Type B pancreatic cell (in vitro differentiated cells): Measurements from ENCODE around the gene NTRK2. TPM values are rescaled to one million over a fixed set of nuclear protein-coding genes. Genes with fewer than 3 reads are reported as not detected.

ENCODE experiments used
- DNase-seq: peaks from one replicate; pipeline ENCODE4 v3.0.0; 2021; ENCODE audit warnings: mixed read lengths; ENCODE audit not compliant: unreplicated experiment; ENCODE audit errors: extremely low spot score
- H3K27ac Mint-ChIP-seq: 2 replicates; pipeline ENCODE4 v1.8.0; 2021; ENCODE audit warnings: mild to moderate bottlenecking, mixed read lengths
- H3K27me3 Mint-ChIP-seq: 2 replicates; pipeline ENCODE4 v1.8.0; 2021; ENCODE audit warnings: mixed read lengths
- H3K36me3 Mint-ChIP-seq: 2 replicates; pipeline ENCODE4 v1.8.0; 2021; ENCODE audit warnings: mixed read lengths
- H3K4me1 Mint-ChIP-seq: one replicate; pipeline ENCODE4 v1.8.0; 2021; ENCODE audit warnings: mixed read lengths; ENCODE audit not compliant: unreplicated experiment
- H3K4me3 Mint-ChIP-seq: 2 replicates; pipeline ENCODE4 v1.8.0; 2021; ENCODE audit warnings: mild to moderate bottlenecking, mixed read lengths
- H3K9me3 Mint-ChIP-seq: 2 replicates; pipeline ENCODE4 v1.8.0; 2021; ENCODE audit warnings: mixed read lengths
- total RNA-seq: library from RNA; stranded (reverse); gene quantifications from 2 replicates; pipeline ENCODE4 v1.2.1, GENCODE V29; 2021; ENCODE audit warnings: low replicate concordance
- TF ChIP-seq, protein P1 (sequence below): fragments of 200-600 bp; sonication (generic); conservative IDR thresholded peaks from 2 replicates; pipeline ENCODE4 v1.5.0; 2021; ENCODE audit warnings: antibody characterized with exemption, mild to moderate bottlenecking

The NTRK2 gene
- total RNA-seq, 1 donor from 2014 or later = 122 TPM

DNA sequence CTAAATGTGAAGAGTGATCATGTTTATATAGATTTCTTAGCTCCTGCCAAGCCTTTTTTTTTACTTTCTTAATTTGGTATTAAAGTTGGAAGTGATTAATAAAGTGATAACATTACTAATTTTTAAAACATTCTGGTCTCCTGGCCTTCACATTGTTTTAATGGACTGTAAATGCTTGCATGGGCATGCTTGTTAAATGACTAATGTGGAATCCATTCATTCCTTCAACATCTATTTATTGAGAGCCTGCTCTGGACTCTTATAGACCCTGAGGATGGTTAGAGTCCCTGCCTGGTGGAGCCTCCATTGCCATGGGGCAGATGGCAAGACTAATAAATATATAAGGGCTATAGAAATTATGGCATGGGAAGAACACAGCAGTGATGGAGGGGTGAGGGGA lies 103.5 kb downstream of the NTRK2 start:
- DNase-seq = no peak
- peaks cover 5% of the 10 kb centered on the region for H3K36me3 Mint-ChIP-seq
- no peaks in the 10 kb centered on the region for H3K27me3 Mint-ChIP-seq

DNA sequence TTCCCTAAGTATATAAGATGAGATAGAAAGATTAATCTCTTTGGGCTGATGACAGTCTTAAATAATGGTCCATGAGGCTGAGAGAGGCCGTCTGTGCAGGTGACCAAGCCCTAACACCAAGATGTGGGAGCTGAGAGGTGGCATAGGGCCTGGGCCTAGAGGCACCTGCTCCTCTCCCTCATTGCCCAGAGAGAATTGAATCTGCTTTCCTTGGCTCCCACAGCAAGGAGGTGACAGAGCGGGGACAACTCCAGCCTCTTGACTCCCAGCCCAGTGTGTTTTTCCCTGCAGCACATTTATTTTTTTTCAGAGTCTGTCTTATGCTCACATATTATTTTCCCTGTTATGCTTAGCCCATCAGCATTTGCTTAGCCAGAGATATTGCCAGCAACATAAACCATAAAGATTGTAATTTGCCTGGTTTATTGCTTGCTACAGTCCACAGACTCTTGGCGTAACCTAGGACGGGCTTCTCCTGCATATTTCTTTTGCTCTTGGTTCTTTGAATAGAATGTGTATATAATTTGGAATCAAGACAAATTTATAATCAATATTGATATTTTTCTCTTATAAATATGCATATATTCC lies 105.6 kb downstream of the NTRK2 start:
- H3K9me3 Mint-ChIP-seq = no peaks in the 10 kb centered on the region
- H3K4me3 Mint-ChIP-seq = no peak overlapping the region
- H3K27me3 Mint-ChIP-seq = no peaks in the 10 kb centered on the region
- TF ChIP-seq, protein P1, sequence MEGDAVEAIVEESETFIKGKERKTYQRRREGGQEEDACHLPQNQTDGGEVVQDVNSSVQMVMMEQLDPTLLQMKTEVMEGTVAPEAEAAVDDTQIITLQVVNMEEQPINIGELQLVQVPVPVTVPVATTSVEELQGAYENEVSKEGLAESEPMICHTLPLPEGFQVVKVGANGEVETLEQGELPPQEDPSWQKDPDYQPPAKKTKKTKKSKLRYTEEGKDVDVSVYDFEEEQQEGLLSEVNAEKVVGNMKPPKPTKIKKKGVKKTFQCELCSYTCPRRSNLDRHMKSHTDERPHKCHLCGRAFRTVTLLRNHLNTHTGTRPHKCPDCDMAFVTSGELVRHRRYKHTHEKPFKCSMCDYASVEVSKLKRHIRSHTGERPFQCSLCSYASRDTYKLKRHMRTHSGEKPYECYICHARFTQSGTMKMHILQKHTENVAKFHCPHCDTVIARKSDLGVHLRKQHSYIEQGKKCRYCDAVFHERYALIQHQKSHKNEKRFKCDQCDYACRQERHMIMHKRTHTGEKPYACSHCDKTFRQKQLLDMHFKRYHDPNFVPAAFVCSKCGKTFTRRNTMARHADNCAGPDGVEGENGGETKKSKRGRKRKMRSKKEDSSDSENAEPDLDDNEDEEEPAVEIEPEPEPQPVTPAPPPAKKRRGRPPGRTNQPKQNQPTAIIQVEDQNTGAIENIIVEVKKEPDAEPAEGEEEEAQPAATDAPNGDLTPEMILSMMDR = no peak
- H3K4me1 Mint-ChIP-seq = peaks cover 4% of the 10 kb centered on the region
- peaks cover 5% of the 10 kb centered on the region for H3K36me3 Mint-ChIP-seq
- no peak for DNase-seq
- H3K27ac Mint-ChIP-seq = no peak overlapping the region

More for the DNA sequence above, 103.5 kb downstream of the NTRK2 start:
- peaks cover 5% of the 10 kb centered on the region for H3K4me1 Mint-ChIP-seq
- H3K4me3 Mint-ChIP-seq = no peak overlapping the region
- TF ChIP-seq, protein P1 = no peak
- no peaks in the 10 kb centered on the region for H3K9me3 Mint-ChIP-seq
- H3K27ac Mint-ChIP-seq = no peak overlapping the region

- DNase-seq = no peak
- Mint-ChIP-seq H3K27me3 (peaks cover 4% of the 10 kb centered on the region), H3K9me3 (no peaks in the 10 kb centered on the region), H3K27ac (no peak overlapping the region), H3K36me3 (no peaks in the 10 kb centered on the region), H3K4me1 (no peaks in the 10 kb centered on the region), H3K4me3 (no peak overlapping the region)
- TF ChIP-seq, protein P1 = no peak
These were observed 109.0 kb downstream of the NTRK2 start for GRCh38 chr9:84778570-84778969.

- no peaks in the 10 kb centered on the region for H3K36me3 Mint-ChIP-seq
- H3K27me3 Mint-ChIP-seq = peaks cover 4% of the 10 kb centered on the region
- no peak for DNase-seq
- no peak overlapping the region for H3K4me3 Mint-ChIP-seq
- H3K4me1 Mint-ChIP-seq = no peaks in the 10 kb centered on the region
- H3K27ac Mint-ChIP-seq = no peak overlapping the region
- no peaks in the 10 kb centered on the region for H3K9me3 Mint-ChIP-seq
- TF ChIP-seq, protein P1 = no peak
These were observed 110.4 kb downstream of the NTRK2 start for GRCh38 chr9:84779883-84780282.

DNA sequence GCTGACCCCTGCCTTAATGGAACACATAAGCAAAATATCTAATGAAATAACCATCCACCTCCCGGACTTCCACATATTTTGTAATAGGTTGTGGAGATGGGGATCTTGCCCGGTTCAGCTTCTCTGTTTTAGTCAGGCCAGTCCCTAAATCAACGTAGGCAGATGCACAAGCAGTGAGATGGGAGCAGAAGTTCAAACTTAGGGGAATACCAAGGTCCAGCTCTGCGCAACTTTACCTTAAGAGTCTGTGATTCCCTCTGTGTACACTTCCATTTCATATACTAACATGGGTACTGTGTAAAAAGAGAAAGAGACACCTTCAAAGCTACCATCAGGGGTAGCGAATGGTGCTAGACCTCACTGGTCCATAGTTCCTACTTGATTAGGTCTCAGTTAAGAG lies 110.9 kb downstream of the NTRK2 start:
- no peak for DNase-seq
- Mint-ChIP-seq H3K9me3 (no peaks in the 10 kb centered on the region), H3K27me3 (peaks cover 4% of the 10 kb centered on the region), H3K4me3 (no peak overlapping the region), H3K27ac (no peak overlapping the region), H3K36me3 (no peaks in the 10 kb centered on the region), H3K4me1 (no peaks in the 10 kb centered on the region)
- TF ChIP-seq, protein P1 = no peak

DNA sequence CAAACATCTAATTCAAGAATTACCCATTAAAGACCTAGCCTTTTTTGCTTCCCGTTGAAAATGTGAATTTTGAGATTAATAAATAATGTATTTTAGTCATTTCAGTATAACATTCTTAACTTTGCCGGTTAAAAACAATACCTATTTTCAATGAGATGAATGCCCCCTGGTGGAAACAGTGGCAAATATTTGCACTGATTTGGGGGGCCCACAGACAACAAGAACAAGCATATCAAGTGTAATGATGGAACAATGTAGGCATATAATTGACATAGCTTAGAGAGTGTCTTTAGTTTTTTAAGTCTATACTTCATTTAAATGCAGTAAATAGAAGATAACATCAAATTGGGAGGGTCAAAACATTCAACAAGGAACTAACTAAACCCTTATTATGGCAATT lies 111.9 kb downstream of the NTRK2 start:
- Mint-ChIP-seq H3K27me3 (peaks cover 4% of the 10 kb centered on the region), H3K36me3 (peaks cover 3% of the 10 kb centered on the region), H3K4me1 (no peaks in the 10 kb centered on the region), H3K27ac (no peak overlapping the region), H3K9me3 (no peaks in the 10 kb centered on the region), H3K4me3 (no peak overlapping the region)
- DNase-seq = no peak
- TF ChIP-seq, protein P1 = peak; percentile 70
